Stimulated activated CD8-positive, alpha-beta memory T cell treated with anti-CD3 and anti-CD28 coated beads, Interleukin-7, amount 100 ng/mL, for 1 hour (primary cell): ENCODE data around the gene TBC1D21.

Experiments
- DNase-seq, 2 donors: peaks; one replicate each; pipeline ENCODE4 v3.0.0-alpha.2; 2020; ENCODE audit warnings: low read depth in 2 of 2

The TBC1D21 gene

DNA sequence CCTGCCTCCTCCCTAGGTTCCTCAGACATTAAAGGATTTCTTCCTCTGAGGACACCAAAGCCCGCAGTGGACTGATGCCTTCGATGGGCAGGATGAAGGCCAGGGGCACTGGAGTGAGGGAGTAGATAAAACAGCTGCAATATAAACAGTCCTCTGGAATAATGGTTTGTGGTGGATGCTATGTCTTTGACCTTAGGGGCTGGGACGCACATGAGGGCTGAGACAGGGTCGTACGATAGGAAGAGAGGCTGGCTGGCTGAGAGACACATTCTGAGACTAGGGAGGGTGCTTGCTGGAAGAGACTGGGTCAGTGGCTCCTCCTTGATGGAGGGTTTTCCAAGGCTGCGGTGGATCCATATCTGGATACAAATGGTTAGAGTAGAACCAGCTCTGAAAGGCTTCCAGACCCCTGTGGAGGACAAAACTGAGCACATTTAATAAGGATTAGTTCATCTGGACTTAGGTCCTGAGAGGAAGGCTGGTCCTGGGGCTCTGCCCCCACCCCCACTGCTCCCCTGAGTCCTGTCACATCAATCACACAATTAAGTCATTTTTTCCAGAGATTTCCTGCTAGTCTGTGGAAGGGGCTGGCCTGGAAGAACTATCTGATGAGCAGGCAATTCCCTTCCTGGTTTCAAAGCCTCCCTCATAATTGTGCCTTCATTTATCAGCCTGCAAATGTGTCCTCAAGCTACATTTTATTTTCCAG is 15.8 kb downstream of the TBC1D21 start:
- DNase-seq, result no peak

DNA sequence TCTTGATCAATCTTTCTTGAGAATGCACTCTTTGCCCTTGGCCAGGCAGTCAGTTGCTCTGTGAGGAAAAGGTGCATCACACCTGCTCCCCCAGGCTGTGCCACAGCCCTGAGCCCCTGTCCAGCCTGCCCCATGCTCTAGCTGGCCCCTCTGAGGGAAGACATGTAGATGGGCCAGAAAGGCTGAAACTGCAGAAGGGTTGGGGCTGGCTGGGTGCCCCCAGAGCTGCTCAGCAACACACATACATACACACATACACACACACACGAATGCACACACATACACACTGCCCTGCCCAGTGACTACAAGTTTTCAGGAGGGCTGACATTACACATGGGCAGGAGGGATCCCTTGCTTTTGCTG is 16.4 kb downstream of the TBC1D21 start:
- DNase-seq, result no peak

DNA sequence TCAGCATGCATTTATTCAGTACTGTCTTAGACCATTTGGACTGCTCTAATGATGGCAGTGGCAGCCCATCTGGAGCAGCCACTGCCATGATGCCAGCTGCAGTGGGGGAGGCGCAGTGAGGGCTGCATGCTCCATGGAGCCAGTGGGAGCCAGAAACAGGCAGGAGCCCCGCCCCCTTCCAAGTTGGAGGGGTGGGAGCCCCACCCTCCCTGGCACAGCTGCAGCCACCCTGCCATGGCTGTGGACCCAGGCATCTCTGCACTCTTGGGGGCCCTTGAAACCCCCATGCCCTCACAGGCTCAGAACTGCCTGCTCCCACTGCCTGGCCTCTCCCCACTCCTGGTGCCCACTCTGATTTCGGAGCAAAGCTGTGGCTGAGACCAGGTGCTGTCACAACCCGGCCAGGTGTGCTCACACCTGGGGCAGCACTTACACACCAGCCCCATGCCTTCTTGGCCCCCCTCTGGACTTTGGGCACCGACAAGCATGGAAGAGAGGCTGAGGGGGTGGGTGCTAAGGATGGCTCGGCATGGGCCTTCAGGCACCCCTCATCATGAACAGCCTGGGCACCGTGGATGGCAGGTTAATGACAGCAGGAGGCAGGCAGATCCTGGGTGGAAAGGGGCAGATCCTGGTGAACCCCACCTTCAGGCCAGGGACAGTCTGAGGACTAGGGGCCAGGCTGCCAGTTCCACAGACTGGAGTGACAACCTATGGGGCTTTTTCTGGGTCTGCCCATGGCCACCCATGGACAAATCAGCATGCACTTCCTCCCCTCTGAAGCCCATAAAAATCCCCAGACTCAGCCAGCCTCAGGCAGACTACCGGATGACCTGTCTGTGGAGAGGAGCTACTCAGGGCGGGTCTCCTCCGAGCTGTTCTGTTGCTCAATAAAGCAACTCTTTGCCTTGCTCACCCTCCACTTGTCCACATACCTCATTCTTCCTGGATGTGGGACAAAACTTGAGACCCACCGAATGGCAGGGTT is 18.3 kb downstream of the TBC1D21 start:
- no peak for DNase-seq

DNA sequence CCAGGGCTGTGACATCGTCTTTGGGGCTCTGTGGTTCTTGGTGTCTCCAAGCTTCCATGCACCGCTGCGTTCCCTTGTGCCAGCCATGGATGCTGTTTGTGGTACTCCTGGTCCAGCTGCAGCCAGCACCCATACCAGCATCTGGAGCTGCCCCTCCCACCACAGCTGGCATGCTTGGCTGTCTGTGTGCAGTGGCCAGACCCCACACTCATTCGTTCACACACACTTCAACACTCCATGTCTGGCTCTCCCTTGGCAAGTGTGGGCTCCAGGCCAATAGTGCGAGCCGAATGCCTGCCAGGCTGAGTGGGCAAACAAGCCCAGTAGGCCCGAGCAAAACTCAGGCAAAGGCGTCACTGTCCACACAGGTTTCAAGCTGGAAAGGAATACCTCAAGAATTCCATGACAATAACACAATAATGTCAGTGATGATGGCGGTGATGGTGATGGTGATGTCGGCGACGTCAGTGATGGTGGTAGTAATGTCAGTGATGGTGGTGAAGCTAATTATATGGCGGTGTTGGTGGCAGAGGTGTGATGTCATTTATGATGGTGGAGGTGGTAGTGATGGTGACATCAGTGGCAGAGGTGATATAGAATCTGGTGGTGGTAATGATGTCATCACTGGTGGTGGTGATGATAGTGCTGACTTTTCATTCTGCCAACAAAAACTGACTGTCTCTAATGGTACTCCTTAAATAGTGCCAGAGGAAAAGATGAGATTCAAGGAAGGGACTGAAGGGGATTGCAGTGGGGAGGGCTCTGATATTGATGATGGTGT is 19.3 kb downstream of the TBC1D21 start:
- no peak for DNase-seq

DNA sequence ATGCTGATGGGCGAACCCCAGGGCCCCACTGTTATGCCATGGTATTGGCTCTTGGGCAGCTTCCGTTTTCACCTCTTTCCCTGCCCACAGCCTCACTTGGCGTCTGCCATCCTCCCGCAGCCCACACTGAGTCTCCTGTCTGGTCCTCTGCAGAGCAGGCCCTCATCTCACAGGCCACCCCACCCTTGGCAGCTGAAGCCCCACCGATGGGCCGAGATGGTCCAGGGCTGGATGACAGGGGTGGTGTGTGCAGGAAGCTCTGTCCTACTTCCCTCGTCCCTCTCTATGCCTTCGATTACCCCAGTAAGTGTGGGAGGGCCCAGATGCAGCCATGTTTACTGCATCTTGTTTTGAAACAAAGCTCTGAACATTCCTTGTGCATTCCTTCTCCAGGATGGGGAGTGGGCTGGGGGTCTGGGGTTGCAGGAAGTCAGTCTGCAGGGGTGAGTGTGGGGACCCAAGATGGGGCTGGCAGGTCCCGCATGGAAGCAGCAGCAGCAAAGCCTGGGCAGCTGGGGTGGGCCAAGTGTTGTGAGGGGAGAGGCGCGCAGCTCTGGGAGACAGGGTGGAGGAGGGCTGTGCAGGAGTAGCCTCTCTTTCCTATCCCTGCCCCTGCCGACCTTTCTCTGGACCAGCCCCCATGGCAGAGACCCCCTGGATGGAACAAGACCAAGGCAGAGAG is 20.9 kb downstream of the TBC1D21 start:
- no peak for DNase-seq

DNA sequence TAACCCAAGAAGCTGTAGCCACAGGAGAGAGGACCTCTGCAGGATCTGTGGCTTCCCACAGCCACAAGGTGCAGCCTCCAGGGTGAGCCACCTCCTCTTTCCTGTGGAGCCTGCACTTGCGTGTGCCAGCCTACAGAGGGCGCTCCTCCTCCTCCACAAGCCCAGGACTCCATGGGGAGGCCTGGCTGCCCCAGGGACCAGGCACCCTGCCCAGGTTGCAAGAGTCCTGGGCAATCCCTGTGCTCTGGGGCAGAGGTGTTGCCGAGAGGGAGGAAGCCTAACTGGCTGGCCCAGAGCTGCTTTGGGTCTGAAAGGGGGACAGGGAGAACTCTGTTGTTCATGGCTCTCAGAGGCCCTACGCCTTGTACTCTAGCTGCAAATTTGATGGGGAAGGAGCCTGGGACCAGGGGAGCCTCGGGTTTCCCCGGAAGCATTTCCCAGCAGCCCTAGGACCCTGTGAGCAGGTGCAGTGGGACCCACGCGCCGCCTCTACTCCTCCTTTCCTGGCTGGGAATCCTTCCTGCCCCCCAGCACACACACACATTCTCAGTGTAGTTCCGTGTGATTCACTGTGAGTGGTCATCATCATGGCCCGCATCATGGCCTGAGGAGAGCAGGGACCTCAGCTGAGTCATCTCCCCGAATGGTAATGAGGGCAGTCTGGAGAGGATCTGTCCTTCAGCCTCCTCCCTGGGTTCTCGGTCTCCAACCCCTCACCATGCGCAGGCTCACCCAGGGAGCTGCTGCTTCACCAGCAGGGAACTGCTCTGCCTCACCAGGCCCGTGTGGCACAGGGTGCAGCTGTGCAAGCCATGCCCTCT is 24.3 kb downstream of the TBC1D21 start:
- peak in 1 of 2 donors; percentile 19 for DNase-seq

DNA sequence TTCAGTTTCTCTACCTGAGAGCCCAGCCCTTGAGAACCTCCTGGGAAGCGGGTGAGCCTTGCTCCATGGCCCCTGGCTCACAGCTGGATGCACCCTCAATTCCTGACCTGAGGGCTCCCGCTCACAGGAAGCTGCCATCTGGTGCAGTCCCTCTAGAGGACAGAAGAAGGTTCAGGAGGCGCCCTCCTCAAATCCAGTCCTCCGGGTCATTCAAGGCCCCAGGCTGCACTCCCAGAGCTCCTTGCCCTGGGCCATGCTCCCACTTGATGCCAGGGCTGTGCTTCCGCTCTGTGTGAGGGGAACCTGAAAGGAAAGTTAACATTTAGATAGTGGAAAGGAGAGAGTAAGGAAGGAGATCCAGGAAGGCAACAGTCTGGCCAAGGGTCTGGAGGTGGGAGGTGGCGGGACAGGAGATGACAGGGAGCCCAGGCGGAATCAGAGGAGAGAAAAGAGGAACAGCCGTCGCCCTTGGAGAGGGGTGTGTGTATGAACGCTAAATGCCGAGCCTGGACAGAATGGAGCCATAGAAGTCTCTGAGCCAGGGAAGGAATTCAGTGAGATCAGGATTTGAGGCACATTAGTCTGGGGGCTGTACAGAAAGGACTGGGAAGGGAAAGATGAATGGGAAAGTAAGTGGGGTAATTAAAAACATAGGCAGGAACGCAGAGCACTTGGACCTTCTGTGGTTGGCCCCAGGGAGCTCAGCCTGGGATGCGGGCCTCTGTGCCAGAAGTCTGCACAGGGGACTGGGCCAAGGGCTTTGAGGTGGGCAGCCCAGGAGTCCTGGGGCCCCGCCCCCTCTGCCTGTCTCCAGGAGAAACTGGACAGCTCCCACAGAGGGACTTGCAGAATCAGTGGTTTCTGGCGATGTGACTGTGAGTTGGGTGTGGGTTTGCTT is 26.1 kb downstream of the TBC1D21 start:
- DNase-seq, result no peak

DNA sequence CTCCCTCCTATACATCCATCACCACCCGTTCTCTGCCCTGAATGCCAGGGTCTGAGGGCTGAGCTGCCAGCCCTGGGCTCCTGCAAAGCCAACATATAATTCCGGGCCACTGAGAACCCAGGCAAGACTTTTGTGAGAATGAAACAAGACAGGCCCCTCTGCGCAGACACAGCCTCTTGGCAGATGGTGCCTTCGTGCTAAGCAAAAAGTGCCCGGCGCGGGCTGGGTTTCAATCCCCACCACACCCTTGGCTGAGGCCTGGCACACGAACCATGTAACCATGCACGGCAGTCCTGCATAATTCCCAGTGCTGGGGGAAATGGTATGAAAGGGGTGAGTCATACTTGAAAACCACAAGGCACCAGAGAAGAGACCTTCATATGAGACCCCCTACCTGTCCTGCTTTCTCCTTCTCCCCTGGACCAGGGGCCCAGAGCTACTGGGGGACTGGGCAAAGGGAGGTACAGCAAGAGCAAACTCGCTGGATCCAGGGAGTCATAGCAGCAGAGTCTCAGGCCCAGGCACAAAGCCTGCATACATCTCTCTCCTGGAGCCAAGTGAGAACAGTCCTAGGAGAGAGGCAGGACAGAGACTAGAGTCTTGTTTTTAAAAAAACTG is 26.8 kb downstream of the TBC1D21 start:
- no peak for DNase-seq

DNA sequence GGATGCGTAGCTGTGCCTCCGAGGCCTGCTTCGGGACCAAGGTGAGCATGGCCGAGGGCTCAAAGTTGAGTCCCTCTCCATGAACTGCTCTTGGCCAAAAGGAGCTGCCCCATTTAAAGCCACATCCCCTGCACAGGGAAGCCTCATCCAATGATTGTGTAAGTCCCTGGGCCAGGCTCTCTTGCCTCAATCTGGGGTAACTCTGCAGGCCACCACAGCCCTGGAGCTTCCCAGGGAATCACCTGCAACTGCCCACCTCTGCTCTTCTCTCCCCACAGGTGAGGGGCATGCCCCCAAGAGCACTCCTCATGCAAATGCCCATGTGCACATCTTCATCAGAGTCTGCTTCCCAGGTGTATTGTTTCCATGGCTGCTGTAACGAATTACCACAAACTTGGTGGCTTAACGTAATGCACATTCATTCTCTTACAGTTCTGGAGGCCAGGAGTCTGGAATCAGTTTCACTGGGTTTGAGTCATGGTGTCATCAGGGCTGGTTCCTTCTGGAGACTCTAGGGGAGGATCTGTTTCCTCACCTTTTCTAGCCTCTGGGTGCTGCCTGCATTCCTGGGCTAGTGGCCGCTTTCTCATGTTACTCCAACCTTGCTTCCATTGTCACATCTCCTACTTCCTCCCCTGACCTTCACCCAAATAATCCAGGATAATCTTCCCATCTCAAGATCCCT is 27.9 kb downstream of the TBC1D21 start:
- no peak for DNase-seq

DNA sequence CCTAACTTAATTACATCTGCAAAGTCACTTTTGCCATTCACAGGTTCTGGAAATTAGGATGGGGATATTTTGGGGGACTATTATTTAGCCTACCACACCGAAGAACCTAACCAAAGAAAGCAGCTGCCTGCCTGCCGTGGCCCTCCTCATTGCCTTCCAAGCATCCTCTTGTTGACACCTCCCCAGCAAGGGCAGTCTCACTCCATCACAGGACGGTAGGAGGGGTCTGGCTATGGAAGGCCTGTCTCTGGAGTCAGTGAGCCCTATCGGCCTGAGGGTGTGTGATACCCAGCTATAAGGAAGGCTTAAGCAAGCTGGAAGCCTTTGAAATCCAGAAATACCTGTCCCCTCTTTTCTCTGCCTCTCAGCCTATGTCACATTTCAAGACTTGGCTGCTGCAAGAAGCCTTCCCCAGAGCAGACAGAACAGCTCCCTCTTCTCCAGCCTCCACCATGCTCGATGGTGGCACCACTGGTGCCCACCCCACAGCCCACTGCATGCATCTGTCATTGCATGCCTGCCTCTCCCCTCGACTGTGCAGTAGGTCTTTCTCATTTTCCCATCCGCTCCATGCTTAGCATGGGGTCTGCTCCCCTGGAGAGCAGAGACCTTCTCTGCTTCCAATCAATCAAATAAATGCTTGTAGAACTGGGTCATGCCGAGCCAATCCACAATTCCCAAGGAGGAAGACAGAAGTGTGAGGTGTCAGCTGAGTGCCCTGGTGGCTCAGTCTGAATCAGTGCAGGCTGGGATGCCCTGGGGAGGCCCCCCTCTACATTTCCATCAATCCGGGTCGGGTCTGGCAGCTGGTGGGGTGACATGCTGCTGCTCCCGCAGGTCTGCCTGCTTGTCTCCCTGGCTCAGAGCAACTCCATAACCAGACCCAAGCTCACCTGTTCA is 29.0 kb downstream of the TBC1D21 start:
- no peak for DNase-seq

DNA sequence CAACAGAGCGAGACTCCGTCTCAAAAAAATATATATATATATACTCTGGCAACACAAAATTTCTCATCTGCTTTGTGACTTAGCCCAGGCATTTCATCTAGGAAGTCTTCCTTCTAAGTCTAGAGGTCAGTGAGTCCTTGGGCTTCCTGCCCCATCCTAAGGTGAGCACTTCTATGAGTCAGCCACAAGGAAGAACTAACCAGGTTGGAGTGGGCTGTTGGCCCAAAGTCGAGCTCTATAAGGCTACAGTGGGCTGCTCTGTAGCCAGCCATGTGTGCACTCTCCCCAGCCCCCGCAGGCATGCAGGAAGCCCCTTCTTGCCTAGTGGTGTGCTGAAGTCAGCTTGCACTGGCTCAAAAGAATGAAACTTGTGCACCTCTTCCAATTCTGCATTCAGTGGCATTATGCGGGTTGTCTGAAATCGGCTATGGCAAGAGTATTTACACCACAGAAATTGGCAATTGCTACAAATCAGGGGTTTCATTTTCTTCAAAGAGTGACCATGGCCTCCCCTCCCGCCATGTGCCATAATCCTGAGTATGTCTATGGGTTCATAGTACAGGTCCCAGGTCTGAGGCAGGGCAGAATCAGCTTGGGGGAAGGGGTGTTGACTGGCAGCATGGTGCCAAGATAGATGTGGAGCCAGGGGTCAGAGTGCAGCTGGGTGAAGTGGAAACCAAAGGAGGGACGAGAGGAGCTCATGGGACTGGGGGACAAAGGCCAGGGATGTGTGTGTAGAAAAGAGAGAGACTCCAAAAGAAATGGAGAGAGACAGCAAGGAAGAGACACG is 30.9 kb downstream of the TBC1D21 start:
- no peak for DNase-seq

DNA sequence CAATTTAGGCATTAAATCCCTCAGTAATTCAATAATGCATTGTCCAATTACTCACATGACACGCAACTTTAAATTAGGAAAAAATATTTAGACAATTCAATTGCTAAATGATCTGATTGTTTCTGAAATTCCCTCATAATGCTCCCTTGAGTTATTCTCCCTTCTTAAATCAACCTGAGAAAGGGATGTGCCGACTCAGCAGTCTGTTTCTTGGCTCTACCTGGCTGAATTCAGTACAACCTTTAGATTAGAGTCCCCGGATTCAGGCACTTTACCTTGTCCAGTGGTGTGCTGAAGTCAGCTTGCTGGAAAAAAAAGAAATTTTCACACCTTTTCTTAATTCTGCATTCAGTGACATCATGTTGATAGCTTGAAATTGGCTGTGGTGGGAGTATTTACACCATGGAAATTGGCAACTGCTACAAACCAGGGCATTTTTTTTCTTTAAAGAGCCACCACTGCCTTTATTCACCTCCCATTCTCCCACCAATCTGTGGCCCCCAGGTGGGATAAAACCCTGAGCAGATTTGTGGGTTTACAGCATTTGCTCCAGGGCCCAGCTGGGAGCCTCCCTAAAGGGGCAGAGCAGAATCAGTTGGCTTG is 32.0 kb downstream of the TBC1D21 start:
- DNase-seq, result no peak

DNA sequence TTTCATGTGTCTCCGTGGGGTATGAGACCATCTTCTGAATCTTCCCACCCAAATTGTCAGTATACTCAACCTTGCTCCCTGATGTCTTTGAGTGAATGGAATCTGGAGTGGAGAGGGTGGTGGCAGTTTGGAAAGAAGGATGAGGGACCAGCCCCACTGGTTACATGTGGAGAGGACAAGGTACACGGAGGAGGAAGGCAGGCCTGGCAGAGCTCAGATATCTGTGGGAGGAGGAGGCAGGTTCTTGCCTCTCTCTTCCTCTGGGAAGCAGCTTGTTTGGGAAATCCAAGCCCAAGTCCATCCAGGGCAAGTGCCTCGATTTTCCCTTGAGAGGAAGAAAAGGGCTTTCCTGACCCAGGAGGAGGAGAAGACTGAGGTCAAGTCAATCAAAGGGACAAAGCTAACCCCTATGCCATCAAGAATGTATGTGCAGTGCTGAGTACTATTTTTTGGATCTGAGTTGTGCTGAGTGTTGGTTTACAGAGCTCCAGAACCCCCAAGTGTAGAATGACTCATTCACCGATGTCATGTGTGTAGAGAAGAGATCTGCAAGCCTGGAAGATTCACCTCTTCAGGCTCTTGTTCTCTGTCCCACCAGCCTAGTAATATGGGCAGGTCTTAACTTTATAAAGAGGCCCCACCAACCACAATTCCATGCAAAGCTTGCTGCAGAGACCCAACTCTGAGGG is 33.1 kb downstream of the TBC1D21 start:
- no peak for DNase-seq

DNA sequence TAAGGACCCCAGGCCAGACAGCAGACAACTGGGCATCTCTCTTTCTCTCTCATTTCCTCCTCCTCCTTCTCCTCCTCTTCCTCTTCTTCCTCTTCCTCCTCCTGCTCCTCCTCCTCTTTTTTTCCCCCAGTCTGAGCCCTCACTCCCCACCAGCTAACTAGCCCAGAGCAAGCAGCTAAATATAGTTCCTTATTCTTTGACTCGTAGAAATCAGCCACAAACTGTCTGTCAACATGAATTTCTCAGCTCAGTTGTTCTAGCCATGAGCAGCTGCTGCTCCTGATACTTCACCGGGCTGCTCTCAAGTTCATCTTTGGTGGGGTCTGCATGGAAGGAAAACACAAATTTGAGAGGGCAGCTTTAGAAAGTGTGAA is 33.7 kb downstream of the TBC1D21 start:
- DNase-seq, result no peak

DNA sequence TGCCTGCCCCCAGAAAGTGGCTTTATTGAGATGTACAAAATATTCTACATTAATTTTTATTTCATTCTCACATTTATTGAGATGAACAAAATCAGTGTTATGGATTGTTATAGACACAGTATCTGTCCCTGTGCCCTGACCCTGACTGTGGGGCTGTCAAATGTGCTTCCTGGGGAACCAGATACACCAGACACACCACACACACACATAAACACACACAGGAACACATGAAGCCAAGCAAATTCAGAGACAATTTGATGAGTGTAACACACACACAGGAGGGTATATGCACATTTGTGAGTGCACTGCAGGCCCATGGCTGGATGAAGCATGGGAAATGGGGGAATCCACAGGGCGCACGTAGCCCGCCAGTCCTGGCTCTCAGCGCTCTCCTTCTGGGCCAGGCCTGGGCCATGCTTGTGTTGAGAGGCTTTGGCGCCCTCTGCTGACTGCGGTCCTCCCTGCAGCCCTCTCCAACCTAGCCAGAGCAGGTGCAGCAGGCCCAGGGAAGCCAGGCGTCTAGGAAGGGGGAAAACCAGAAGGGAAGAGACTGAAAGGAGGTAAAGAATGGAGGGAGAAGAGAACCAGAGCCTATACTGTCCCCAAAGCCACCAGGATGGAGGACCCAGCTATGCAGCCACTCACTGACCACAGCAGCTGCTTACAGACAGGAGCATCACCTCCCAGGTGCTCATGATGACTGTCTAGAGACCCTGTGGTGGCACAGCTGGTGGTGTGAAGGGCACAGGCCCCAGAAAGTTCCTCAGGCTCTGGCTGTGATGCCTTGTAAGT is 34.9 kb downstream of the TBC1D21 start:
- peak; percentile 30 to 53 for DNase-seq
